HUES64 (cell line): Measurements from ENCODE around the gene SMIM29. TPM values are rescaled to one million over a fixed set of nuclear protein-coding genes. Genes with fewer than 3 reads are reported as not detected.

Experiments used
- H3K27ac ChIP-seq: 2 replicates; pipeline ENCODE4 v1.7.0; 2013; ENCODE audit warnings: low read depth, low read length, inconsistent platforms
- H3K27me3 ChIP-seq: 2 replicates; pipeline ENCODE4 v1.6.1; 2013; ENCODE audit warnings: mild to moderate bottlenecking, low read length; ENCODE audit not compliant: insufficient read depth
- H3K36me3 ChIP-seq: 2 replicates; pipeline ENCODE4 v1.6.1; 2013; ENCODE audit warnings: mild to moderate bottlenecking, low read length; ENCODE audit not compliant: insufficient read depth
- H3K4me1 ChIP-seq: 2 replicates; pipeline ENCODE4 v1.6.1; 2013; ENCODE audit warnings: mild to moderate bottlenecking, low read length, moderate library complexity; ENCODE audit not compliant: insufficient read depth
- H3K4me3 ChIP-seq: 2 replicates; pipeline ENCODE4 v1.5.1; 2013; ENCODE audit warnings: mild to moderate bottlenecking, low read length, moderate library complexity
- H3K9ac ChIP-seq: 2 replicates; pipeline ENCODE4 v1.6.1; 2013; ENCODE audit warnings: mild to moderate bottlenecking, low read depth, low read length
- H3K9me3 ChIP-seq: 2 replicates; pipeline ENCODE4 v1.6.1; 2013; ENCODE audit warnings: low read depth, low read length; ENCODE audit not compliant: insufficient read depth
- WGBS: fragments of 150-250, 120-280 bp; methylation state at CpG from one replicate; pipeline ENCODE4 v1.1.7; 2013; ENCODE audit warnings: missing lambda C conversion rate; 5-methylcytosine and 5-hydroxymethylcytosine counted together
- polyA plus RNA-seq, 2 experiments: library from polyadenylated mRNA; stranded (reverse); fragments of 50-300 nt; gene quantifications; one replicate each; pipeline ENCODE4 v1.2.3, GENCODE V29; 2013

The SMIM29 gene
- polyA plus RNA-seq (2013, experiment 1 of 2) = 5.7 TPM
- 5.8 TPM for polyA plus RNA-seq (2013, experiment 2 of 2)

DNA sequence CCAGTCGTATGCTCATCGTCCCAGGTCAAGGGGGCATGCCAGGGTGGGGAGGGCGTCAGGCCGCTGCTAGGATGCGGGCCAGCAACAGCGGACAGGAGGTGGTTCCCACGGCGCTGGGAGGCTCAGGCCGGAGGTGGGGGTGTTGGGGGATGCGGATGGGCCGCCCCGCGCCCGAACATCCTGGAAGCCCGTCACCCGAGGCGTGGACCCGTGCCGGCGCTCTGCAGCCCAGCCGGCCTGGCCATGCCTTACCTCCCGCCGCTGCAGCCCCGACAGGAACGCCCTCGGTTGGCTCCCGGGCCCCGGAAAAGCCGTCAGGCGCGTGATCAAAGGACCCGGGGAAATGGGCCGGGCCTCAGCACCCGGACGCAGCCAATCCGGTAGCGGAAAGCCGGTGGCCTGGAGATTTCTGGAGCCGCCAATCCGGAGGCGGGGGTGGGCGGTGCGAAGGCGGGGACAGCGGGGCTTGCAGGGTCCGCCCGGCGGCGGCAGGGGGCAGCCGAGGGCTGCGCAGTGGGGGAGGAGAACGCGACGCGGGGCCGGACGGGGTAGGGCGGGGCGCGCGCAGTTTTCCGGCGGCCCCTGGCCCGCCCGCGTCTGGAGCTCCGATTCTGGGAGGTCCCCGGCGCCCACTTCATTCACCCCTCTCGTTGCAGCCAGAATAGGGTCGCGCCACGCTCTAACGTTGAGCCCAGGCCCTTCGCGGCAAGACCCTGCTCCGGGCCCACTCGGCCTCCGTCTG lies at the start of gene SMIM29:
Gene SMIM29 (minus strand): TSS at position 280 of the 742 bp plus-strand sequence. CDS start 1,215 bp downstream, outside the sequence.
- H3K36me3 ChIP-seq = peaks cover 12% of the 10 kb centered on the region
- H3K27me3 ChIP-seq = no peaks in the 10 kb centered on the region
- no peaks in the 10 kb centered on the region; the same call in 1 of the 2 replicates for H3K4me1 ChIP-seq
- H3K9ac ChIP-seq = peak within 1 kb of the TSS; percentile 87
- peak within 1 kb of the TSS; percentile 97 for H3K4me3 ChIP-seq
- WGBS = under 1% methylated on average over 79 of the region's 79 CpGs
- peak within 1 kb of the TSS; percentile 51; the same call in 1 of the 2 replicates for H3K27ac ChIP-seq
- no peaks in the 10 kb centered on the region for H3K9me3 ChIP-seq

DNA sequence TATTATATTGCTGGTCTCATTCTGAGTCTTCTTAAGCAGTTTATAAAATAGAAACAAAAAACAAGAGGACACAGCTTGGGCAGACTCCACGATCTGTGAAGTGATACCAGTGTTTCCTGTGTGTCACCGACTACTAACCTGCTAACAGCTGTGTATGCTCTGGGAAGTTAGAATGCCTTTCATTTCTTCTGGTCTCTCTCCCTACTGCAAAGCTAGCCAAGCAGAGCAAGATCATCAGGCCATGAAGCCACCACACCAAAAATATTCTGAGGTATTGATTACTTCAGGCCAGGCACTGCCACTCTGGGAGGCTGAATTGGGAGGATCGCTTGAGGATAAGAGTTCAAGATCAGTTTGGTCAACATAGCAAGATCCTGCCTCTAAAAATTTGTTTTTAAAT lies 46.9 kb upstream of the SMIM29 start:
- Histone ChIP-seq H3K36me3 (peaks cover 32% of the 10 kb centered on the region), H3K4me3 (no peak overlapping the region), H3K9me3 (no peaks in the 10 kb centered on the region), H3K27ac (no peak overlapping the region), H3K9ac (no peak overlapping the region), H3K27me3 (no peaks in the 10 kb centered on the region), H3K4me1 (no peaks in the 10 kb centered on the region)
- WGBS = 98% methylated on average over 3 of the region's 3 CpGs

DNA sequence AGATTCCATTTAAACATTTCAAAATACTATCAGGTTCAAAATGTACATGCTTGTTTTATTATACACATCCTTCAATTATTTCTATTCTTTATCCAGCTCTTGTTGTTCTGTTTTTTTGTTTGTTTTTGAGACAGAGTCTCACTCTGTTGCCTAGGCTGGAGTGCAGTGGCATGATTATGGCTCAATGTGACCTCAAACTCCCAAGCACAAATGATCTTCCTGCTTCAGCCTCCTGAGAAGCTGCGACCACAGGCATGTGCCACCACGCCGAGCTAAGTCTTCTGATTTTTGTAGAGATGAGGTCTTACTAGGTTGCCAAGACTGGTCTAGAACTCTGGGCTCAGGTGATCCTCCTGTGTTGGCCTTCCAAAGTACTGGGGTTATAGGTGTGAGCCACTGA lies 44.1 kb upstream of the SMIM29 start:
- H3K9me3 ChIP-seq = no peaks in the 10 kb centered on the region
- H3K4me3 ChIP-seq = no peak overlapping the region
- WGBS = 96% methylated on average over 3 of the region's 3 CpGs
- no peaks in the 10 kb centered on the region for H3K4me1 ChIP-seq
- peaks cover 44% of the 10 kb centered on the region for H3K36me3 ChIP-seq
- H3K27me3 ChIP-seq = no peaks in the 10 kb centered on the region
- H3K27ac ChIP-seq = no peak overlapping the region
- no peak overlapping the region for H3K9ac ChIP-seq

DNA sequence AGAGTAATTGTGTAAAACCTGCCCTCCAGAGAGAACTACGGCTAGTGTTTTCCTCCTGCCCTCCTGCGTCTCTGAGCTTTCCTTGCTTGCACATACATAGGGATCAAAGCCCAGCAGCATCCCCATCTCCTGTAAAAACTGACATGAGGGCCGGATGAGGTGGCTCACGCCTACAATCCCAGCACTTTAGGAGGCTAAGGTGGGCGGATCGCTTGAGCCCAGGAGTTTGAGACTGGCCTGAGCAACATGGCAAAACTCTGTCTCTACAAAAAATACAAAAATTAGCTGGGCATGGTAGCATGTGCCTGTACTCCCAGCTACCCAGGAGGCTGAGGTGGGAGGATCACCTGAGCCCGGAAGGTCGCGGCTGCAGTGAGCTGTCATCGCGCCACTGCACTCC lies 40.3 kb upstream of the SMIM29 start:
- Histone ChIP-seq H3K9ac (no peak overlapping the region), H3K27ac (no peak overlapping the region), H3K27me3 (no peaks in the 10 kb centered on the region), H3K9me3 (no peaks in the 10 kb centered on the region), H3K4me1 (no peaks in the 10 kb centered on the region), H3K36me3 (peaks cover 63% of the 10 kb centered on the region), H3K4me3 (no peak overlapping the region)
- 93% methylated on average over 11 of the region's 11 CpGs for WGBS

DNA sequence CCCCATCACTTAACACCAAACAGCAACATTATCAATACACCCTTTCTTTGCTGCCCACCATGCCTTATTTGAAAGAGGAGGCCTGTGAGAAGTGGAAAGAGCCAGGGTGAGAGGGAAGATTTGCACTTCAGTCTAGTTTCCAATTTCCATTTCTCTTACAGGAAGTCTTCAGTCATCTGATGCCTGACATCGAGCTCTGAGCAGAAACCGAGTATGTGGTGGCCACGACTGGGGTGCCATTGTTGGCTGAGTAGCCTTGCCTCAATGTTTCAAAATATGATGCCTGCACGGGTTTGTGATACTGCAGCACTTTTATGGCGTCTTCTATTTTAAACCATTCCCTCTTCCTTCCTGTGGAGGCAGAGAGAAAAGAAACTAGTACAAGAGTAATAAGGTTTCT lies 39.8 kb upstream of the SMIM29 start:
- Histone ChIP-seq H3K36me3 (peaks cover 68% of the 10 kb centered on the region), H3K4me1 (no peaks in the 10 kb centered on the region), H3K27ac (no peak overlapping the region), H3K4me3 (no peak overlapping the region), H3K9ac (no peak overlapping the region), H3K27me3 (no peaks in the 10 kb centered on the region), H3K9me3 (no peaks in the 10 kb centered on the region)
- WGBS = 88% methylated on average over 5 of the region's 5 CpGs

DNA sequence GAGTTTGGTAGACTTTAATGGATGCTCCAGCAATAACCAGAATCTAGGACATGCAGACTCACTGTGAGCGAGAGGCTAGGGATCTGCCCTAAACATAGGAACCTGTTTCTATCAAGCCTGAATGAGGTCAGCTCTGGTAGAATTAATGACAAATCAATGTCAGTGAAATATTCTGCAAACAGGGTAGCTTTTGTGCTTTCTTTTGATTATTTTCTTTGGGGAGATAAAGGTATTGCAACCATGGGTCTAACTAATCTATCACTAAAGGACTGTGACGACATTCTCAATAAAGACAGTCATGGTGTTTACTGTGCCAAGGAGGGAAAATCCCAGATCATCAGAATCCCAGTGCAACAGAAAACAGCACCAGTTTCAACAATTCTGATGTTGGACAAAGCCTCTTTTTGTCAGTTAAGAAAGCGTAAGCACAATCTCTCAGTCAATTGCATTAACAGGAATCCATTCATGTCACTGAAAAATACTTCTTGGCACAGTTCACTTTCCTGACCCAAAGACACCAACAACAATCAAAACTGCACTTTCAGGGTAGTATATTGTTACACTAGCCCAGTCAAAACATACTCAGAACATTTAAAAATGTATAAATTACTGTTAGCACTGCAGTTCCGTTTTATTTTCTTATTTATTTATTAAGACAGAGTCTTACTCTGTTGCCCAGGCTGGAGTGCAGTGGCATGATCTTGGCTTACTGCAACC lies 36.8 kb upstream of the SMIM29 start:
- Histone ChIP-seq H3K36me3 (peaks cover 43% of the 10 kb centered on the region), H3K9ac (no peak overlapping the region), H3K4me1 (no peaks in the 10 kb centered on the region), H3K4me3 (no peak overlapping the region), H3K27ac (no peak overlapping the region), H3K9me3 (no peaks in the 10 kb centered on the region), H3K27me3 (no peaks in the 10 kb centered on the region)
- WGBS = 91% methylated on average over 4 of the region's 4 CpGs

DNA sequence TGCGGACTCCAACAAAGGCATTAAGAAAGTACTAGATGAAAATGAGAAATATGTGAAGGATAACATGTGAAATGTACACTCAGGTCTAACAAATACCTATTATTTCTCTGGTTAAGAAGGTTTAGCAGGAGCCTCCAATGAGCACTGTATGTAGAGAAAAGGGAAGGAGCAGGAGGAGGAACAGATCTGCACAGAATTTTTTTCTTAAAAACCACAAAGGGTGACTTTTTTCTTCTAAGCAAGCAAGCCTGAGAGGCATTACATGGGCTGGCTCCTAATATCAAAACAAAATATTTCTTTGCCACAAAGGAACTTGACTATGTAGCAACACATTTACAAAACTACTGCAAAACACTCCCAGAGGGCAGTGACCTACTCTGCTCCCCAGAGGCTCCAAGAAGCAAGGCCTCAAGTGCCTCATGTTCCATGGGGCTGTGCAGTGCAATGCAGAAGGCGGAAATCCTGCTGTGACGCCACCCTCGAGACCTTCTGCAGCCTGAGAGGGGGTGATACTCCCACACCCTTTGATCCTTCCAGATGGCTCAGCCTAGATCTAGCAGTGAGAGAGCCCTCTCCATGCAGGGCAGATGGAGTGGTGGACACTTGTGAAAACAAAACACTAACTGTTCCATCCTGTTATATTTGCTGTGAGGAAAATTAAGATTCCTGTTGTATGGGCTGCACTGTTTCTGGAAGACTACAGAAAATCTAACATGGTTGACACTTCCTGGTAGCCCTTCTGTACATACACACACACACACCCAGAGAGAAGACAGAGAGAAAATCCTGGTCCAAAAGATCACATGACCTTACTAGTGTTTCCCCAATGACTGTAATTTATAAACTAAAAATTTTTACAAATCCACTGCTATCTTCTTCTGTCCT lies 36.0 kb upstream of the SMIM29 start:
- Histone ChIP-seq H3K4me1 (no peaks in the 10 kb centered on the region), H3K36me3 (peaks cover 38% of the 10 kb centered on the region), H3K9ac (no peak overlapping the region), H3K27ac (no peak overlapping the region), H3K9me3 (no peaks in the 10 kb centered on the region), H3K27me3 (no peaks in the 10 kb centered on the region), H3K4me3 (no peak overlapping the region)
- 94% methylated on average over 3 of the region's 4 CpGs for WGBS

DNA sequence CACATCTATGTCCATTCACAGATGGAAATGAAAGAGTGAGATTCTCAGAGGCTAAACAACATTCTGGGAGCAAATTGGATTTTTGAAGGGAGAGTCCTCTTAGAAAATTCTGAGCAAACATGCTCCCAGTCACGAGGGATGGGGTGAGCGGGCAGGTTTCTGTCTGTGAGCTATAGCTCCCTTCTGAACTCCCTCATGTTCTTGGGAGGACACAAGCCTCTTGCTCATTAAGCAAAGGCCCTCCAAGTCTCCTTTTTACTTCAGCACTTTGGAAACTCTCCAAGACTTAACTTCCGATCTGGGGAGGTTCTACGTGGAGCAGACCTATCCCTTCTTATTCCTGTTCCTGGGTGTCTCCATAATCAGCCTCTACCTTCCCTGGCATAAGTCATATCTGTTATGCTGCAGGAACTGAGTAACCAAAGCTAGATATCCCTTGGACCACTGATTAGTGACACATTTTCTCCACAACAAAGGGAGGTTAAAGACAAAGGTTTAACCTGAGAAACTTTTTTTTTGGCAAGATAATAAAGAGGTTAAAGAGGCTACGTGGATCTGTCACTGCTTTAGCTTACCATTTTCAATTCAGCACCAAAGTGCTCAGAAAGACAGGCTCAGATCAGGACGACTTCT lies 33.0 kb upstream of the SMIM29 start:
- H3K9me3 ChIP-seq = no peaks in the 10 kb centered on the region
- H3K36me3 ChIP-seq = peaks cover 23% of the 10 kb centered on the region
- H3K27me3 ChIP-seq = no peaks in the 10 kb centered on the region
- H3K9ac ChIP-seq = no peak overlapping the region
- WGBS = 92% methylated on average over 6 of the region's 6 CpGs
- H3K4me3 ChIP-seq = no peak overlapping the region
- H3K27ac ChIP-seq = no peak overlapping the region
- H3K4me1 ChIP-seq = no peaks in the 10 kb centered on the region

DNA sequence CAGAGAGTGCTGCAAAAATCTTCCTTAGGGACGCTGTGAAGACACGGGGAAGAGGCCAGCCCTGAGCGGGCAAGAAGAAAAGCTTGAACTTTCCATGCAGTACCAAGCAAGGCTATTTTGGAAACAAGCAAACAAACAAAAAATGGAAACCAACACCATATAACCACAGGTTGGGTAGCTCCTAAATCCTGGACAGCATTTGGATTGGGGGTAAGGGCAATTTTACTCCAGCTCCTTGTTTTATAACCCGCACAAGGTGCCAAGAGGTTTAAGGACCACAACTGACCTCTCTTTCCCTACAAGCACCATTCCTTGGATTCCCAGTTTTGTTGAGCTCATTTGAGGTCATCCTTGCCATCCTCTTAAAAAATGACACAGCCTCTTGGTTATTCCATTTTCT lies 31.4 kb upstream of the SMIM29 start:
- H3K4me1 ChIP-seq = no peaks in the 10 kb centered on the region
- WGBS = 95% methylated on average over 4 of the region's 4 CpGs
- no peak overlapping the region for H3K9ac ChIP-seq
- peaks cover 18% of the 10 kb centered on the region for H3K36me3 ChIP-seq
- H3K9me3 ChIP-seq = no peaks in the 10 kb centered on the region
- H3K27ac ChIP-seq = no peak overlapping the region
- H3K4me3 ChIP-seq = no peak overlapping the region
- H3K27me3 ChIP-seq = no peaks in the 10 kb centered on the region

DNA sequence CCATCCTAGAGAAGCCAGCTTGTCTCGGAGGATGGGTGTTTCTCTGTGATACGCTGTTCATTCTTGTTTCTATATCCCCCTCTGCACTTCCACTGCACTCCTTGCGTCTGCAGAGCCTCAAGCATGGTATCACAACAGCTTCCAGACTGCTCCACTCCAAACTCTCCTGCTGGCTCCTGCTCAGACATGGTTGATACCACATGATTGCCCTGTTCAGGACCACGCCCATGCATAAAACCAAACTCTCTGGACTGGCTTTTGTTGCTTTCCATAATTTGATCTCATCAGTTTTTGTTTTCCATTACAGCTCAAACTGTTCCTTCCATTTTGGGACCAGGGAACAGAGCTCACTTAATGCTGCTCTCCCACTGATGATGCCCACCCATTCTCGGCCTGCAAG lies 30.0 kb upstream of the SMIM29 start:
- Histone ChIP-seq H3K4me3 (no peak overlapping the region), H3K9me3 (no peaks in the 10 kb centered on the region), H3K4me1 (no peaks in the 10 kb centered on the region), H3K36me3 (peaks cover 4% of the 10 kb centered on the region; the same call in 1 of the 2 replicates), H3K9ac (no peak overlapping the region), H3K27me3 (no peaks in the 10 kb centered on the region), H3K27ac (no peak overlapping the region)
- 96% methylated on average over 5 of the region's 5 CpGs for WGBS
